Omental fat pad (tissue), 4 donors: Measurements from ENCODE around the gene SIX2. TPM values are rescaled to one million over a fixed set of nuclear protein-coding genes. Genes with fewer than 3 reads are reported as not detected.

ENCODE experiments used
- ATAC-seq: fragments of 150-250 bp; one replicate; pipeline ENCODE4 v1.9.1; 2016; ENCODE audit warnings: mild to moderate bottlenecking, moderate library complexity; ENCODE audit not compliant: low FRiP score
- DNase-seq: peaks from one replicate; pipeline ENCODE4 v3.0.0-alpha.2; 2019; ENCODE audit warnings: low spot score
- CTCF ChIP-seq, 3 donors: fragments of 450-650 bp; IDR thresholded peaks; one replicate each; pipeline ENCODE4 v1.5.1; 2016 to 2017; ENCODE audit warnings: antibody characterized with exemption in 3 of 3, mild to moderate bottlenecking in 3 of 3, moderate library complexity in 2 of 3
- total RNA-seq, 4 donors: library from RNA; depleted of rRNA; stranded (reverse); fragments of >200 nt; gene quantifications; one replicate each; pipeline ENCODE4 v1.1.0, GENCODE V29; 2016

The SIX2 gene
- 10 to 100 TPM in 3 of 4 donors, 1 to 10 TPM in 1; 3.6 to 26.3 (median 12.7) TPM for total RNA-seq

DNA sequence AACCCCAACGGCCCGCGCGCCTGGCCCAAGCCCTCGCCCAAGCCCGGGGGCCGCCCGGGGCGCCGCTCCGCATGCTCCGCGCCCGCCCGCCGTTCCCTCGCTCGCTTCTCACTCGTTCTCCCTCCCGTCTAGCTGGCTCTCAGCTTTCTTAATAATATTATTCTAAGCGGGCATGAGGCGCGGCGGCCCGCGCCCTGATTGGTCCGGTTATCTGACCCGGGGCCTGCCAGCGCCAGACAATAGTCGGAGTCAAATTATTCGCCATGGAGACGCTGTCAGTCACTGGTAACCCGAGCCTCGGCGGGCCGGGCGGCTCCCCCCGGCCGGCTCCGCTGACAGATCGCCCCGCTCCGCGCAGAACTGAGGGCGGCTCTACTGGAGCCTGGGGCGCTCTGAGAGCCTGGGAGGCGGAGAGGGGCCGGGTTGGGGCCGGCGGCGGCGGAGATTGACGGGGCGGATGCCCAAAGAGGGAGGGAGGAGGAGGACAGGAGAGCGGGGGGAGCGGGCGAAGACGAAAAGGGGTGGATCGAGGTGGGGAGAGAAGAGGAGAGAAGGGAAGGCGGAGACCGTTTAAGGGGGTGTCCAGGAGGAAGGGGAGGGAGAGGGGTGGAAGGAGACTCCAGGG, at the start of gene SIX2:
Gene SIX2, minus strand, starts transcription at position 150 of the 625 bp plus-strand sequence. CDS start 342 bp downstream, outside the sequence.
- DNase-seq (peak; percentile 58), ATAC-seq (peak; percentile 90)
- TF ChIP-seq CTCF (IDR thresholded peaks at IDR 0.05) = no peak

DNA sequence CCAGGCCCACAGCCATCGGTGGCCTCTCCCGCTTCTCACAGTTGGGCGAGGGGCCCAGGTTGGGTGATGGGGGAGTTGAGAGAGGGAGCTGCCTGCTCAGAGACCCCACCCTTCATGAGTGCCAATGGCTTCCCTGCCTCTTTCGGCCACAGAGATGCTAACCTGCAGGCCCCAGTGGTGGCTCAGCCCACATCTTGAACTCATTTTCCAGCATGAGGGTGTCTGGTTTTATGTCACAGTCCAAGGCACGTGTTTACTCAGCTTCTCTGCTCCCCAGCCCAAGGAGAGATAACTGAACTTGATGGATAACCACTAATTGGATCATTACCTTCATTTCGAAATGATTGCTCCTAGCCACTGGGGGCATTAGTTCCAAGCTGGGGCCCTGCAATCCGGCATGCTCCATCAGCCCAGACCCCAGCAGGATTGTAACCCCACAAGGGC, 45.9 kb upstream of the SIX2 start:
- TF ChIP-seq CTCF (IDR thresholded peaks at IDR 0.05) = no peak
- ATAC-seq (no peak), DNase-seq (no peak)

DNA sequence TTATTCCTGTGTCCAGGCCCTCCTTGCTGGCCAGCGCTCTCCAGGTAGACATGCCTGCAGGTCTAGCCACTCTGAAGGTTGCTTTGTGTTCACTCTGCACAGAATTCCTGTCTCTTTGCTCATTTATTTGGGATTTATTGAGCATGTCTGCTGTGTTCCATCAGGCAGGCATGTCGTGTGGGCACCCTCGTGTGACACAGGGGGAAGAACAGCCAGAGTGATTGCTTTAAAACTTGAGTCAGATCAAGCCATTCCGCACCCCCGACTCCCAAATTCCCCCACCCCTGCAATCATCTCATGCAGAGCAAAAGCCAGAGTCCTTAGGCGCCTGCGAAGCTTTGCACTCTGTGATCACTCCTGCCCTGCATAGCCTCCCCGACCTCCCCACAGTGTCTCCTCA, 44.7 kb upstream of the SIX2 start:
- no peak for TF ChIP-seq CTCF (IDR thresholded peaks at IDR 0.05)
- ATAC-seq = no peak
- DNase-seq = no peak

- TF ChIP-seq CTCF (IDR thresholded peaks at IDR 0.05) = no peak
- DNase-seq = no peak
- ATAC-seq = no peak
Measured at GRCh38 chr2:45052388-45052928, 43.2 kb upstream of the SIX2 start.

GRCh38 chr2:45049569-45050336, 40.5 kb upstream of the SIX2 start:
- no peak for TF ChIP-seq CTCF (IDR thresholded peaks at IDR 0.05)
- no peak for DNase-seq
- no peak for ATAC-seq

DNA sequence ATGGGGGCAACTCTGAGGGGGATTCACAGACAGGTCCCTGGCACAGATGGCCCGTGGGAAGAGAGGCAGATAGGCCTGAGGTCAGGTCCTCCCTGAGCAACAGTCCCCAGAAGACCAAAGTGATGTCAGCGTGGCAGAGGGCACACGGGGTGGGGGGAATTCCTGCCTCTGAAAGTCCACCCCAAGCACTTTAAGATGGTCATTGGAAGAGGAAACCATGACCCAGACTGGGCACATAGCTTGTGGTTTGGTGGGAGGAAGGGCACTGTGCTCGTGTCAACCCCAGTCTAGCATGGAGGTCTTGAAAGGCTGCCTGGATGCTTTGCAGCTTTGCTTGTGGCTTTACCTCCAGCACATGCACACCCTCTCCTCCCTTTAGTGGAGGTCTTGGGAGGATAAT, 38.0 kb upstream of the SIX2 start:
- DNase-seq = no peak
- no peak for TF ChIP-seq CTCF (IDR thresholded peaks at IDR 0.05)
- no peak for ATAC-seq
